Astrocyte of the hippocampus (primary cell): ENCODE results near the gene ARHGEF10L.

ENCODE experiments used
- DNase-seq: peaks from one replicate; pipeline ENCODE4 v3.0.0; 2011; ENCODE audit warnings: low read depth, low spot score

Gene ARHGEF10L

DNA sequence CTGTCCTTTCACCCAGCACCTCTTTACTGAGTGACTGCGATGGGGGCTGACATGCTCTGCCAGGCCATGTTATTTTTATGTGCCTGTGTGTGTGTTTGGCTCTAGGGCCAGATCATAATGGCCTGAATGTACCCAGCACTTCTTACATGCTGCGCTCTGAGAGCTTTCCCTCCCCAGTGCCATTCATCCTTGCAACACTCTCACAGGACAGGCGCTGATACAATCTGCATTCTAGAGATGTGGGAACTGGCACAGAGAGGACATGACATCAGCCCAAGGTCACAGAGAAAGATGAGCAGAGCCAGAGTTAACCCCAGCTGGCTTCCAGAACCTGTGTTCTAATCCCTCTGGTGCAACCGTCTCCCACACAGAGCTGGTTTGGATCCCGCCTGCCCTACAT, 54.5 kb downstream of the ARHGEF10L start:
- no peak for DNase-seq

DNA sequence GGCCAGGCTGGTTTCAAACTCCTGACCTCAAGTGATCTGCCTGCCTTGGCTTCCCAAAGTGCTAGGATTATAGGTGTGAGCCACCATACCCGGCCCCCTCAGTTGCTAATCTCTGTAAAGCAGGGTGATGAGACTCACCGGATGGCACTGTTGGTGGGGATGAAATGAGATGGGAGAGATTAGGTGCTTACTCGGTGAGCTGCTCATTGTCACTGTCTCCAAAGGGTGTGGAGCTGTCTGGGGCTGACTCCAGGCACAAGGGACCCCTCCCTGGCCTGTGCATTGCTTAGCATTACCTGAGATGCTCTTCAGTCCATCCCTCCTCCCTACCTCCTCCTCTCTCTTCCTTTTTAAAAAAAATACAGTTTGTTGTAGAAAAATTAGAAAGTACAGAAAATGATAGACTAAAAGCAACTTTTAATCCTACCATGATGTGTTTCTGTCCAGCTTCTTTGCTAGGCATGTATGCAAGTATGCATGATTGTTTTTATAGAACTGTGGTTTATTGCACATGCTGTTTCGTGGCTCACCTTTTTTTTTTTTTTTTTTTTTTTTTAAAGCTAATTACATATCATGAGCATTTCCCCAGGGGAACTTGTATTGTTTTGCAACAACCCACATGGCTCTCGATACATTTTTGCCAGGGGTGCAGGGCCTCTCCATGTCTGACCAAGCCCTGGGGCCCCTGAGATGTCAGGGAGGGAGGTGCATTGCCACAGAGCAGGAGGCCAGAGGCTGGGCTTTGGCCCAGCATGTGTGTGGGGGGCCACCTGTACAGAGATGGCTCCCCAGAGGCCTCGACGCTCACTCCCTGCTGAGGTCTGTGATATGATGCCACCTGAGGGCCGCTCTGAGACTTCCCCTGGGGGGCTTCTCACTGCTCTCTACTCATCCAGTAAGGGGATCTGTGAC, 55.4 kb downstream of the ARHGEF10L start:
- DNase-seq, result no peak

DNA sequence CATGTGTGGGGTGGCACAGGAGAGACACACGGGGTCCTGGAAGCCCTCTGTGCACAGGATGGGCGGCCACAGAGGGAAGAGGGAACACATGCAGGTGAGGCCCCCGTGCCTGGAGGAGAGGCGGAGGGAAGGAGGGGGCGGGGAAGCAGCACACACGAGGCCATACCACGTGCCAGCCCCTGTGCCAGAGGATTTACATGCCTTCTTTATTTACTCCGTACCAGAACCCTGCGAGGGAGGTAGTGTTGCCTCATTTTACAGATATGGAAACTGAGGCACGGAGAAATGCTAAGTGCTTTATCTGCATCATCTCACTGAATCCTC, 56.1 kb downstream of the ARHGEF10L start:
- no peak for DNase-seq

DNA sequence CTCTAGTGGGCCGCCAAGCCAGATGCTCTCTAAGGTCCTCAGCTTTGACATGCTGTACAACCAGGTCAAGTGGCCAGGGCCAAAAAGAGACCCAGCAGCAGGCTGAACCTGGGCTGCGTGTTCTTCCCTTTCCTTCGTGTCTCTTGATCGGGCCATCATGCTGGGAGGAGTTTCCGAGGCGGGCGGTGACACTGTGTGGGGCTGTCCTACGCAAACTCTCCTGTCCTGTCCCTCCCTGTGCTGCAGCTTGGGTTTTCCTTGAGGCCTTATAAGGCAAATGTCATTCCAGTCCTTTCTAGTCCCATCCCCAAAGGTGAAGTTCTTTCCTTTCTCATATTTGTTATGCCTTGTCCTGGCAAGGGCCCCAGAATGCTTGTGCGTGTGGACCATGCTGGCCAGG, 56.7 kb downstream of the ARHGEF10L start:
- DNase-seq, result no peak

DNA sequence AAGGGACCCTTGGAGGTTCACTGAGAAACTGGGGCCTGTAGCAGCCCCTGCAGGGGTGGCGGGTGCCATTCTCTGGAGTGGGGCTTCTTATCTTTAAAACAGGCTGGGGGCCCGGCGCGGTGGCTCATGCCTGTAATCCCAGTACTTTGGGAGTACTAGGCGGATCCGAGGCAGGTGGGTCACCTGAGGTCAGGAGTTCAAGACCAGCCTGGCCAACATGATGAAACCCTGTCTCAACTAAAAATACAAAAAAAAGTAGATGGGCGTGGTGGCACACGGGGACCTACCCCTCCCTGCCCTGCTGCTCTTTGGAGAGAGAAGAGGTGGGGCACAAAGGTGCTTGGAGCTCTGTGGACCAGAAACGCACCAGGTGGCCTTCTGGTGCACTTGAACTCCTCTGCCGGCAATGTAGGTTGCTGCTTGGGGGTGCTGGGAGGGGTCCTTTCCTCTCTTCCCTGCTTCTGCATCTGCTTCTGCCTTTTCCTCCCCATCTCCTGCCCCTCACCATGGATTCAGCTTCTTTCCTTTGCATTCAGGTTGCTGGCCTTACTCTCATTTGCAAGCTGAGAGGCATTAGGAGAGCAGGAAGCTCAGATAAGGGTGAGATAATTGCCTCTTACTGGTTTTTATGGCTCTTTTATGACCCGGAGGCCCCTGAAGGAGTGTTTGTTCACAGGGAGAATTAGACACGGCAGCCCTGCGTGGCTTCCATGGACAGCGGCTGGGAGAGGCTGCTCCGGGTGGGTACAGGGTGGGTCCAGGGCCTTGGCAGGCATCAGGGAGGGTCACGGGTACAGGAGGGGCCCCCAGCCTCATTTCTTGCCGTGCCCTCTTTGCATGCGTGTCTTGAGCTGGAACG, 57.4 kb downstream of the ARHGEF10L start:
- no peak for DNase-seq

DNA sequence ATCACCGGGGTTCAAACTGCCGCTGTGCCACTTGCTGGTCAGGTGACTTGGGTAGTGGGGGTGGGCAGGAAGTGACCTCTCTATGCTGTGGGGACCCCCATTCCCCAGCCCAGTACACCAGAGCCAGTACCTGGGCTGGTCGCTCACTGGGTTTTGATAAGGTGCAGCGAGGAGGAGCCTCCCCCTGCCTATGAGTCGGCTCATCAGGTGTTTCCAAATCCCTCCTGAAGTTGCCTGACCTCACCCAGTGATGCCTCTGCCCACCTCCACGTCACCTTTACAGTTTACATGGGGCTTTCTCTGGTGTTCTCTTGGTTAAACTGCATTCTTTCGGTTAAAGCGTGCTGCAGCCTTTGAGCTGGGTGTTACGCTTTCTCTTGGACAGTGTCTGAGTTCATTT, 58.2 kb downstream of the ARHGEF10L start:
- no peak for DNase-seq

DNA sequence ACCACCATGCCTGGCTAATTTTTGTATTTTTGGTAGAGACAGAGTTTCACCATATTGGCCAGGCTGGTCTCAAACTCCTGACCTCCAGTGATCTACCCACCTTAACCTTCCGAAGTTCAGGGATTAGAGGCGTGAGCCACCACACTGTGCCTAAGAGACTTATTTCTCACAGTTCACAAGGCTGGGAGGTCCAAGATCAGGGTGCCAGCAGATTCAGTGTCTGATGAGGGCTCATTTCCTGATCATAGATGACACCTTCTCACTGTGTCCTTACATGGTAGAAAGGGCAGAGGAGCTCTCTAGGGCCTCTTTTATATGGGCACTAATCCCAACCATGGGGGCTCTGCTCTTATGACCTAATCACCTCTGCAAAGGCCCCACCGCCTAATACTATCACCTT, 58.8 kb downstream of the ARHGEF10L start:
- no peak for DNase-seq

DNA sequence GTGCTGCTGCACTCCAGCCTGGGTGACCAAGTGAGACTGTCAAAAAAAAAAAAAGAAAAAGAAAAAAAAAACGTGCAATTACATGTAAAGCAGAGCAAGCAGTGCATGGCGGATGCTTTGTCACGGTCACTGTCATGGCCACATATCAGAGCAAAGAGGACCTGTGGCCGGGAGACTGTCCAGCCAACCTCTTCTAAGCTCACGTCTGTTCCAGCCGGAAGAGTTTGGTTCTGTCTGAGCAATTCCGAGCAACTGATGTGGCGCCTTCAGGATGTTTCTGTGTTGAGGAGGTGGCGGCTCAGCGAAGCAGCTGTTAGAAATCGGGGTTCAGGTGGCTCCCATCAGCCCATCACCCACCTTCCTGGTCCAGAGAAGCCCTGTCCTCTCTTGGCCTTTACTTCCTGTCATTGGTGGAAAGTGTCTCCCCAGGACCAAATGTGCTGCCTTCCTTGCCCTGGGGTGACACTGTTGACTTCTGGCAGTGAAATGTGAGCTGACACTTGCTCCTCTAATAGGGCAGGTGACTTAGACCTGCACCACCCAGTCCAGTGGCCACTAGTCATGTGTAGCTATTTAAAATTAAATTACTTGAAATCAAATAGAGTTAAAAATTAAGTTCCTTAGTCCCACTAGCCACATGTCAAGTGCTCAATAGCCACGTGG, 59.9 kb downstream of the ARHGEF10L start:
- no peak for DNase-seq

DNA sequence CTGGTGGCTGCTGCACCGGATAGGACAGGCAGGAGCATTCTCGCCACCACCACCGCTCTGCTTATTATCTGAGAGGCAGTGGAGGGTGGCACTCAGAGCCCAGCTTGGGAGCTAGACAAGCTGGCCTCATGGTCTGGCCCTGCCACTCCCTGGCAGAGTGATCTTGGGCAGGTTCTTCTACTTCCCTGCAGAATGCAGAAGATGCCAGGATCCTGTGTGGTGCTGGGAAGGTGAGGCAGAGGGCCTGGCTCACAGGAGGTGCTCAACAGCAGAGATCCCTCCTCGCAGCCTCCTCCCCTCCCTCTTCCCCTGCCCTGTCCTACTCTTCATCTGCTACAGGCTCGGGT, 60.4 kb downstream of the ARHGEF10L start:
- DNase-seq, result no peak

DNA sequence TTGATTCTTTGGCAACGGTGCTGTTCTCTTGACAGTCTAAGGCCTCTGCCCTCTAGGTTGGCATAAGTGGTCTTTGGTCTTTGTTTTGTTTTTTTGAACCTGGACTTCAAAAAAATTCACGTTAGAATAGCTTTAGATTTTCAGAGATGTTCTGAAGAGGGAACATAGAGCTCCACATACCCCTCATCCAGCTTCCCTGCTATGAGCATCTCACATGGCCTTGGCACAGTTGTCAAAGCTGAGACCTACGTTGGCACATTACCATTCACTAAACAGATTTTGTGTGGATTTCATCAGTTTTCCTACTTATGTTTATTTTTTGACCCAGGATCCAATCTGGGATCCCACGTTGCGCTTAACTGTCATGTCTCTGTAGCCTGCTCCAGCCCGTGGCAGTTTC, 60.8 kb downstream of the ARHGEF10L start:
- DNase-seq, result no peak

DNA sequence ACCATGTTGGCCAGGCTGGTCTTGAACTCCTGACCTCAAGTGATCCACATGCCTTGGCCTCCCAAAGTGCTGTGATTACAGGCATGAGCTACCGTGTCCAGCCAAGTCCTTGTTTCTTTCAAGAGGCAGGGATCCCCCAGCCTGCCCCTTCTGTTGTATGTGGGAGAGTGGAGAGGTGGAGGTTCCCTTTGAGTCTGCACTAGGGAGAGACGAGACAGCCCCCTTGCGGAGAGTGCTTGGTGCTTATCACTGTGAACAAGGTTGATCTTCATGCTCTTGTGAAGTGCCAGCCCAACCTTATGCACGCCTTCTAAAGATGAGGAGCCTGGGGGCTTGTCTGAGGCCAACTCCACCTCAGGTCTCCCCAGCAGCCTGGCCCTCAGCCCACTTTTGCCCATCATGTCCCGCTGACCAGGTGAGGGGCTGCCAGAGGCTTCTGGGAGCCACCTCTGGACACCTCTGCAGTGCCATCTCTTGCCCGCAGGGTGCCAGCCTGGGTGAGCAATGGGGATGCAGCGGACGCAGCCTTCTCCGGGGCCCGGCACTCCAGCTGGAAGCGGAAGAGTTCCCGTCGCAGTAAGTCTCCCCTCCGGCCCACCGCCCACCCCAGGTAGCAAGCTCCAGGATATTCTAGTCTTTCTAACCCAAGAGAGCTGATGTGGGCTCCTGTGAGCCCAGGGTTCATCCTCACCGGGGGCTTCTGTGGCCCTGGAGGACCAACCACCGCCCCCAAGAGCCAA, 62.3 kb downstream of the ARHGEF10L start:
- no peak for DNase-seq

DNA sequence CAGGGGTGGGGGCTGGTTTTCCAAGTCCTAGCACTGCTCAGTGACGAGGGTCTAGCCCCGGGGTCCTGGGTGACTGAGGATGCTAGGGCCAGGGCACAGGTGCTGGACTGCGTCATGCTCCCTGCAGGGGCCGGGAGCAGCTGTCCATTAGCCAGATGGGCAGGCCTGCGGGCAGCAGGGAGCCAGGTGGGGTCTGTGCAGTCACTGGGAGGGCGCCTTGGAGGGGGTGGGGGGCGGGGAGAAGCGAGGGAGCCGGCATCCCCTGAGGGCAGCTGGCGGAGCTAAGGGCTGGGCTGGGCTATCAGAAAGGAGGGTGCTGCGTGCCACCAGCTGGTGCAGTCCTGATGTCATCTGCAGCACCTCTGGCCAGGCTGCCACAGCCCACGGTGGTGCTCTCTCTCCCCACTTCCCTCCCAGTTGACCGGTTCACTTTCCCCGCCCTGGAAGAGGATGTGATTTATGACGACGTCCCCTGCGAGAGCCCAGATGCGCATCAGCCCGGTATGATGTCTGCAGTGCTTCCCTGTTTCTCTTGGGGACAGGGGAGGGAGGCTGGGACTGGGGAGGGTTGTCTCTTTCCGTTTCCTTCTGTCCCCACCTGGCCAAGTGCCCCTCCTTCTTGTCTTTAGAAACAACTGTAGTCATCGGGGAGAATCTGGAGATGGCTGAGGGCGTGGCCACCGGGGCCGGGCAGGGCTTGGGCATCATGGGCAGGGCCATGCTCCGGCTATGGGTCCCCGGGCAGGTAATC, 63.8 kb downstream of the ARHGEF10L start:
- DNase-seq, result no peak

DNA sequence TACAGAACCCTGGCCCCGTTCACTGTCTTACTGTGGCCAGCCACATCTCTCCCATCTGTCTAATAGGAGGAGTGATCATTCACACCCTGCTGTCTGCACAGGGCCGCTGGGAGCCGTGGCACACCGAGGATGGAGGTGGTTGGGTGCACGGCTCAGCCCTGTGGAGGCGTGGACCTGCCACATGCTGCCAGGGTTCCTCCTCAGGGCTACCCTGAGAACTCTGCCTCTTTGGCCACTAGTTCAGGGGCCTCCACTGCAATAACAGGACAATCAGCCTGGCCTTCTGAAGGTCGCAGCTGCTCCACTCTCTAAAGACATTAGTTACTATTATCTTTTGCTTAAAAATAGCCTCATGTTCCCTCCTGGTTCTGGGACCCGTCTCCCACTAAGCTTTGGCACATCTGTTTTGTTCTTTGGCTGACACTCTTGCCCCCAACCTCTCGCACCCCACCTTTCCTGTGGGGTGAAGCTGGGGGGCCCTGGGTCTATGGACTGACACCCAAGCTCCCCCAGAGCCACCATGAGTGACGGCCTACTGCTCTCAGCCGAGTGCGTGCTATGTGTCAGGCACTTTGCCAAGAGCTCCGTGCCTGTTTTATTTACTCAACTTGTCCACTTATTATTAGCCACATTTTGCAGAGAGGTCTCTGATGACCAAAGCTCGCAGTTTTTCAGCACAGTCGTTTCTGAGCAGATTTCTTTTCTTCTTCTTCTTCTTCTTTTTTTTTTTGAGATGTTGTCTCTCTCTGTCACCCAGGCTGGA, 66.3 kb downstream of the ARHGEF10L start:
- peak; percentile 42 for DNase-seq

DNA sequence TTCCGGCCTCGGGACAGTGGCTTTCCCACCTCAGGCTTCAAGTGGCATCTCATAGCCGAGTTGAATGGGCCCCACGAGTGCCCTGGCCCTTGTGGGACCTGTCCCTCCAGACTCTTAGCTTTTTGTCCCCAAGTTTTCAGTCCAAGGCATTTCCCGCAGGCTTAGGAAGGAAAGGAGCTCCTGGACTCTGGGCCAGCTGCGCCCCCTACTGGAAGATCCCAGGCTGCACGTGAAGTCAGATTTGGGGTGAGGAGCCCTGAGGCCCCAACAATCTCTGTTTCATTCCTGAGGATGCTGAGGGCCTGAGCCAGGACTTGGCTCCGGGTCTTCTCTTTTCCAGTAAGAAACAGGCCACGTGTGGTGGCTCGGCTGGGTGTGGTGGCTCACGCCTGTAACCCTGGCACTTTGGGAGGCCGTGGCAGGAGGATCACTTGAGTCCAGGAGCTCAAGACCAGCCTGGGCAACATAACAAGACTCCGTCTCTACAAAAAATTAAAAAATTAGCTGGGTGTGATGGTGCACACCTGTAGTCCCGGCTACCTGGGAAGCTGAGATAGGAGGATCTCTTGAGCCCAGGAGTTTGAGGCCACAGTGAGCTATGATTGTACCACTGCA, 67.4 kb downstream of the ARHGEF10L start:
- peak; percentile 83 for DNase-seq

DNA sequence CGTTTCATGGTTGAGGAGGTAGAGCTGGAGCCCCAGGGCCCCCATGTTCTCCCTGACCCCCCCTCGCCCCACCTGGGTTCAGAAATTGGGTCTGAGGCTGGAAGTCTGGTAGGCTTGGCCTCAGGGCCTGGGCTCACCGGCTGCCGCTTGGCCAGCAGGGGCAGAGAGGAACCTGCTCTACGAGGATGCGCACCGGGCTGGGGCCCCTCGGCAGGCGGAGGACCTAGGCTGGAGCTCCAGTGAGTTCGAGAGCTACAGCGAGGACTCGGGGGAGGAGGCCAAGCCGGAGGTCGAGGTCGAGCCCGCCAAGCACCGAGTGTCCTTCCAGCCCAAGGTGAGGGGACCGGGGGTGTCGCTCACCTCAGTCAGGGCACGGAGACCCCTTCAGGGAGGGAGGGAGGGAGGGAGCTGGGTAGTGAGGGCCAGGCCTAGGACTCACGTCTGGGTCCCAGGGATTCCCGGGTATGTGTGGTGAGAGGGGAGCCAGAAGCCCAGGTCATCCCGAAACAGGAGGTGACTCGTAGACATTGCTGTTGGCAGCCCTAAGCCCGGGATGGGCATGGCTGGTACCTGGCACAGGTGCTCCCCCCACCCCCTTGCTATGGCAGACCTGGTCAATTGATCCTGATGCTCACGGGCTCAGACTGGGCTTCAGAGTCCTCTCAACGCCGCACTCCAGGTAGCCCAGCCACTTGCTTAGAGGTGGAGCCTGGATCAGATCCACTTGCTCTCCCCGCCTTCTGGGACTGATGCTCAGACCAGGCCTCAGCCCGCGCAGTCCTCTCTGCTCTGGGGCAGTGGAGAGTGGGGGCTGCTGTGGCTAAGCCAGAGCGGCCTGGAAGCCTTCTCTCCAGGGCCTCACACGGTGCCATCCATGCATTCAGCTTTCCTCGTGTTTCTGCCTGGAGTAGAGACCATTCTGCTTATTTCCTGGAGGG, 68.4 kb downstream of the ARHGEF10L start:
- no peak for DNase-seq

DNA sequence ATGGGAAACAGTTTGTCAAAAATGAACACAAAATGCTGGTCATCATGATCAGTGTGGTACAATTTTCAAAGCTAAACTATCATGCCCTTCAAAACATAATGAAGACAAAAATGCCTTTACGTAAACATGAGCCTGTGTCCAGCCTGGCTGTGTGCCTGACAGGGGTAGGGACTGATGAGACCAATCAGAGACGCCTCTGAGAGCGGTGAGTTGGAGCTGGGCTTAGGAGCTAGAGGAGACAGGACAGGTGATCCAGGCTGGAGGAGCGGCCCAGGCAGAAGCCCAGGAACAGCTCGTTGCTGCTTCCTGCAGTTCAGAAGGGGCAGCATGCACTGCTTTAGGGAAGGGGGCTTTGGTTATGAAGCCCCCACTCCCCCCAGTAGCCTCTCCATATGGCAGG, 70.0 kb downstream of the ARHGEF10L start:
- no peak for DNase-seq

DNA sequence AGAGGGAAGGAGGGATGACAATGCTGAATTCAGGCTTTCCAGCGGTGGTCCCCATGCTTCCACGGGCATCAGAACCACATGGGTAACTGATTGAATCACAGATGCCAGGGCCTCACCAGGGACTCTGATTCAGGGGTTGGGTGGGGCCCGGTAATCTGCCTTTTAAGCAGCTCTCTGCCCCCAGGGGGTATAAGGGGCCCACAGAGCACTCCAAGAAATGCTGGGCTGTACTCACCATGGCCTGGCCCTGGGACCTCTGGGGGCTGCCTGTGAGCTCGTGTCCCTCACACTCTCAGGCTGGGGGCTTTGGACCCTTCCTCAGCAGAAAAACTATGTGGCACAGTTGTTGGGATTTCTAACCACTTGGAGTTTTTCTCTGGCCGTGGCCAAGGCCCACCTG, 70.6 kb downstream of the ARHGEF10L start:
- DNase-seq, result no peak

DNA sequence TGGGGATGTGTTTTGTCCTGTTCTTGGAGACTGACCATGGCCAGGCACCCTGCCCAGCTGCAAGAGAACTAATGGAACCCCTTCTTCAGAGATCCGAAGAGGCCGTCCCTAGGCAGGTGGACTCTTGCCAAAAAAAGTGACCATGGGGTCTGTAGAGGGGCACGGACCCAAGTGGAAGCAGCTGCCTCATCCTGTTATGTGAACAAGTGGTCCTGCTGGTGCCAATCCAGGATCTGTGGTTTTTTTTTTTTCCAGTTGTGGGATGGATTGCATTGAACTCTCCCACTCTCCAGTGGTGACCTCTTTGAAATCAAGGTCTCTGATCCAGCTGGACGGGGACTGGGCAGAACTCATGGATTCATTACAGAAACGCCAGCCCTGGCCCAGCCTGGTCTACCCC, 71.2 kb downstream of the ARHGEF10L start:
- no peak for DNase-seq

DNA sequence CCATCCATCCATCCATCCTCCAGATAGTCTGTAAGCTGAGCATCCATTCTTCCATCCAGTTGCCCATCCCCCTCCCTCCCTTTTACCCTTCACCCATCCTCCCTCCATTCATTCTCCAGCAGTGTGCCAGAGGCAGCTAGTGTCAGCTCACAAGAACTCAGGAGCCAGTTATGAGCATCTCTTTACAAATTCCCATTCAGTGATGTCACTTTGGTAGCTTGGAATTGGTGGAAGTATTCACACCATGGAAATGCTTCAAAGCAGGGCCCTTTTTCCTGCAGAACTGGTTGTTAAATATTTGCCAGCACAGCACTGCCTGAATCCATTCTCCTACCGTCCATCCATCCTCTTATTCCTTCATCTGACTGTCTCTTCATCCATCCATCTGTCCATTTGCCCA, 72.5 kb downstream of the ARHGEF10L start:
- DNase-seq, result peak; percentile 68
